Hematopoietic multipotent progenitor cell (in vitro differentiated cells): ENCODE measurements around the gene XYLT2. TPM values are rescaled to one million over a fixed set of nuclear protein-coding genes. Genes with fewer than 3 reads are reported as not detected.
A peak's percentile ranks its signal among the peaks of the same experiment; 100 is the strongest.

Experiments
- DNase-seq, 3 donors: peaks; one replicate each; pipeline ENCODE4 v3.0.0-alpha.2; 2011 to 2015; ENCODE audit warnings: low read depth in 2 of 3, low spot score in 2 of 3
- total RNA-seq: library from RNA; depleted of rRNA; stranded (reverse); fragments of >200 nt; gene quantifications from one replicate; pipeline ENCODE4 v1.2.3, GENCODE V29; 2012

Gene XYLT2
- total RNA-seq, 1 donor = 33.7 TPM

DNA sequence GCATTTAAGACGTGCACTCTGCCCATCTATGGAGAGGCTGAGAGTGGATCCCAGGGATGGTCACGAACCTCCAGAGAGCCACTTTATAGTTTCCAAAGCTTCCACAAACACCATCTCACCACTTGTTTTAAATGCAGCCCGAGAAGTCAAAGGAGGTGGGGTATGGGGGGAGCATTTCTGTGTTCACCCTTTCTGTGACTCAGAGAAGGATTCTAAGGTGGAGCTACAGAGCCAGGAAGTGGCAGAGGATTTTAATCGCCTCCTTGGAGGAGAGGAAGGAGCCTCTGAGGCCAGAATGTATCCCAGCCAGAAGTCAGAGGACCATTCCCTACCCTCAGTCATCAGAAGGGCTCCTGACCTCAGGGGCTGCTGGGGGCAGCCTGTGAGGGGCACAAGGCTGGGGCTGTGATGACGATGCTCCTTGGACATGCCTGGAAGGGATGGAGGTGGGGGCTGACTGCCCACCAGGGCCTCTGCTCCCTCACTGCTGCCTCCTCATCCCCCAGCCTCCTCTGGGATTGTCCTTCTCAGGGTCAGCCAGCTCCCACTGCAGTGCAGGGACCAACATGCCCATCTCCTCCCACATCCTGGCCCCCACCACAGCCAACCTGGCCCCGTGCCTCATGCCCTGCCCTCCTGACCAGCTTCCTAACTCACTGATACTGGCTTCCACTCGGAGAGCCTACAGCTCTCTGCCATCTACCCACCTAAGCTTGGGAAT is 2.8 kb downstream of the XYLT2 start:
- DNase-seq = no peak

DNA sequence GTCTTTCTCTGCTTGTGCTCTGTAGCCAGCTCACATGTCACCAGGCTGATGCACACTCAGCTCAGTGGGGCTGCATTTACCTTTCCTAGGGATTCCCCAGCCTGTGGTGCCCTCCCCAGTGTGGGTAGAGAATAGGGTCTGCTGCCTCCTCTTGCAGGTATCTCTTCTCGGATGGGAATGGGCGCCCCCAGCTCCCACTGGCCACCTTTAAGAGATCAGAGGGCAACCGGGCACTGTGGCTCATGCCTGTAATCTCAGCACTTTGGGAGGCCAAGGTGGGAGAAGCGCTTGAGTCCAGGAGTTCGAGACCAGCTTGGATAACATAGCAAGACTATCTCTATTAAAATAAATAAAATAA is 3.3 kb downstream of the XYLT2 start:
- DNase-seq = no peak

DNA sequence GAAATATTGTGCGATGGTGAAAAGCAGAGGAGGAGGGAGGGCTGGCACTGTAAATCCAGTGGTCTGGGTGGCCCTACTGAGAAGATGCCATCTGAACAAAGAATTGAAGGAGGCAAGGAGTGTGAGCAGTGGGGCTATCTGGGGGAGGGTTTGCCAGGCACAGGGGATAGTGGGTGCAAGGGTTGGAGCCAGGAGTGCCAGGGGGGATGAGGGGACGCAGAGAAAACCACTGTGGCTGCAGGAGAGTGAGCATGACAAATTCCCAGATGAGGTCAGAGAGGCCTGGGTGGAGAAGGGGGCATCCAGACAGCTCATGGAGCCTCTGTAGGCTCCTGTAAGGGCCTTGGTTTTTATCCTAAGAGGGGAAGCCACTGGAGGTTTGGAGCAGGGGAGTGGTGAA is 4.8 kb downstream of the XYLT2 start:
- no peak for DNase-seq

DNA sequence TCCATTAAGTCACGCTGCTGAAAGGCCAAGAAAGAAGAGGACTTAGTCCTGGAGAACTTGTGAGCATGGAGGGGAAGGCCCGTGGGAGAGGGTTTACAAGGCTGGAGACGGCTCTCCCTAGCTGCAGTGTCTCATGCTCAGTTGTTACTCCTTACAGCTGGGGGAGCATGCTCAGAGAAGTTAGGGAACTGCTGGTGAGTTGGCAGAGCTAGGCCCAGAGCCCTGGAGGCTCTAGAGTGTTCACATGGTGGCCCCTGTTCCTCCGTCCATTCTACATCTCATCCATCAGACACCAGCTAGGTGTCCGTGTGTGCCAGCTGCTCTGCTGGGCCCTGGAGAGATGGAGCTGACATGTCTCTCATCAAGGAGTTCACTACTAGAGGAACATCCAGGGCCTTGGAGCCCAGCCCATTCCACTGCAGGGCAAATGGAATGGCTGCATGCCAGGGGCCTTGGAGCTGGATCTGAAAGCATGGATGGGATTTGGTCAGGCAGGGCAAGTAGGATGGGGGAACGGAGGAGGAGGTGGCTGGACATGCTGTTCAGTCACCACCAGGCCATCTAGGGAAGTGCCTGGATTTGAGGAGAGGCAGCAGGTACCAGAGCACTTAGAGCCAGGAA is 6.3 kb downstream of the XYLT2 start:
- DNase-seq = no peak

DNA sequence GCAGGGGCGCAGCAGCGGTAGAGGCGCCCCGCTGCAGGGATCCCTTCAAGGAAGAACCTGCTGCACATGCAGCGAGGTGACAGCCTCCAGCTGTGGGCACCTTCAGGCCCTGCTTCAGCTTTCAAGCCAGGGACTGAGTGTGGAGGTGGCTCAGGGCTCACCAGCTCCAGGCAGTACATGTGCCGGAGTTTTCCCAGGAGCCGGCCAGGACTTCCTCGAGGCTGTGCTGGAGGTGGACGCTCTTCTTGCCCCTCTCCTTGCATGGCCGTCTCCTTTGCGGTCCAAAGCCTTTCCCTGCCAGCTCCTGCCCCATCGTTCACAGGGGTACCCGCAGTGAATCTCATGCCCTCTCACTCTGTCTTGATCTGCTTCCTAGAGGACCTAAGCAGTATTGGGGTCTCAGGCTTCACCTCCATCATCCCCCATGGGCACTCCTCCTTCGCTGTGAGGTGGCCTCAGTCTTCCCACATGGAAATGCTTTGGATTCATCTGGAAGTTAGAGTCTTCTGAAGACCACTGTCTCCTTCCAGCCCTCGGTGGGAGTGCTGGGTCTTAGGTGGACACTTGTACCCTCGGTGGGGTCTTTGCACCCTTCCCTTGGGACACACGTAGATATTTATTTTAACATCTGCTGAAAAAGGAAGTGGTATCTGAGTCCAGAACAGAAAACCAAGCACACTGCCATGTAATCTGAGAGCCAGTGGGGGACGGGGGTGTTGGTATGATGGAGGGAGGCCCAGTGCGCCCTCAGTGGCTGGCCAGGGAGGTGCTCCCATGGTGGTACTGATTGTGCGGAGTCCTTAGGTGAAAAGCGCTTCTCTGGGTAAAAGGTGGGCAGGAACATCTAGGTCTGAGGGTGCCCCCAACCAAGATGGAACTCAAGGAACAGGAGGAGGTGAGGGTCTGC is 7.0 kb downstream of the XYLT2 start:
- no peak for DNase-seq

DNA sequence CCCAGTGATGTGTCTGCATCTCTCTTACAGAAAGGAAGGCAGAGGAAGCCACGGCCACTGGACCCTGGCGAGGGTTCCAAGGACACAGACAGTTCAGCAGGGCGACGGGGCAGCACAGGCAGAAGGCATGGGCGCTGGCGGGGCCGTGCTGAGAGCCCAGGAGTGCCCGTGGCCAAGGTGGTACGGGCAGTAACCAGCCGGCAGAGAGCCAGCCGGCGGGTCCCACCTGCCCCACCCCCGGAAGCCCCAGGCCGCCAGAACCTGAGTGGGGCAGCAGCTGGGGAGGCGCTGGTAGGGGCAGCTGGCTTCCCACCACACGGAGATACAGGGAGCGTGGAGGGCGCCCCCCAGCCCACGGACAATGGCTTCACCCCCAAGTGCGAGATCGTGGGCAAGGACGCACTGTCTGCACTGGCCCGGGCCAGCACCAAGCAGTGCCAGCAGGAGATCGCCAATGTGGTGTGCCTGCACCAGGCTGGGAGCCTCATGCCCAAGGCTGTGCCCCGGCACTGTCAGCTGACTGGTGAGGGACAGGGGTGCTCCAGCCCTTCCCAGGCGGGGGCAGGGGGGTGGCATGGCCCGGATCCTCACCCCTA is 7.8 kb downstream of the XYLT2 start:
- DNase-seq = no peak

DNA sequence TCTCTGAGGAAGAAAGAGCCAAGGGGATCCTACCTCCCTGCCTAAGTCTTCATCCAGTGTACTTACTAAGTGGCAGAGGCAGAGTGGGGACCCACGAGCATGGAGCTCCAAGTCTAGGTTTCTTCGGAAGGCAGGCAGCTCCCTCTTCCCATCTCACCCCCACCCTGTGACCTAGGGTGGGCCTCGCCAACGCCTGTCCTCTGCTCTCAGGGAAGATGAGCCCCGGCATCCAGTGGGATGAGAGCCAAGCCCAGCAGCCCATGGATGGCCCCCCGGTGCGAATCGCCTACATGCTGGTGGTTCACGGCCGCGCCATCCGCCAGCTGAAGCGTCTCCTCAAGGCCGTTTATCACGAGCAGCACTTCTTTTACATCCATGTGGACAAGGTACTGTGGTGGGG is 8.3 kb downstream of the XYLT2 start:
- no peak for DNase-seq

DNA sequence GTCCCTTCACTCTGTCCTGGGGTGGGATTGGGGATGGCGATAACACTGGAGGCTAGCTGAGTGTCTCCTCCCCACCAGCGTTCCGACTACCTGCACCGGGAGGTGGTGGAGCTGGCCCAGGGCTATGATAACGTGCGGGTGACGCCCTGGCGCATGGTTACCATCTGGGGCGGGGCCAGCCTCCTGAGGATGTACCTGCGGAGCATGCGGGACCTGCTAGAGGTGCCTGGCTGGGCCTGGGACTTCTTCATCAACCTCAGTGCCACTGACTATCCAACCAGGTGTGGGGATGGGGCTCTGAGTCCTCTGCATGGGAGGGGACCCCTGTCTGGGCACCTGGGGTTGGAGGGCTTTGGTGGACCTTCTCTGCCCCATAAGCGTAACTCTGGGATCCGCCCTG is 8.8 kb downstream of the XYLT2 start:
- no peak for DNase-seq

DNA sequence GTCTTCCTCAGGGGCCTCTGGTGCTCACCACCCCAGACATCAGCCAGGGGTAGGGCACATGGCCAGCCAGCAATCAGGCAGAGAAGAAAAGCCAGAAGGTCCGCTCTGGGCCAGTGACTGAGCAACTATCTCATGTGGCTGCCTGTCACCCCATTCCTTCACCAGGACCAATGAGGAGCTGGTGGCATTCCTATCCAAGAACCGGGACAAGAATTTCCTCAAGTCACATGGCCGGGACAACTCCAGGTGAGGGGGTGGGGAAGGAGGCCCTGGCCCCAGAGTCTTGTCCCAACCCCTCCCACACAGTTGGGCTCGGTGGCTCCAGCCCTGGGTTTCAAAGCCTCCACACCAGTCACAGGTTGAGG is 9.4 kb downstream of the XYLT2 start:
- no peak for DNase-seq

DNA sequence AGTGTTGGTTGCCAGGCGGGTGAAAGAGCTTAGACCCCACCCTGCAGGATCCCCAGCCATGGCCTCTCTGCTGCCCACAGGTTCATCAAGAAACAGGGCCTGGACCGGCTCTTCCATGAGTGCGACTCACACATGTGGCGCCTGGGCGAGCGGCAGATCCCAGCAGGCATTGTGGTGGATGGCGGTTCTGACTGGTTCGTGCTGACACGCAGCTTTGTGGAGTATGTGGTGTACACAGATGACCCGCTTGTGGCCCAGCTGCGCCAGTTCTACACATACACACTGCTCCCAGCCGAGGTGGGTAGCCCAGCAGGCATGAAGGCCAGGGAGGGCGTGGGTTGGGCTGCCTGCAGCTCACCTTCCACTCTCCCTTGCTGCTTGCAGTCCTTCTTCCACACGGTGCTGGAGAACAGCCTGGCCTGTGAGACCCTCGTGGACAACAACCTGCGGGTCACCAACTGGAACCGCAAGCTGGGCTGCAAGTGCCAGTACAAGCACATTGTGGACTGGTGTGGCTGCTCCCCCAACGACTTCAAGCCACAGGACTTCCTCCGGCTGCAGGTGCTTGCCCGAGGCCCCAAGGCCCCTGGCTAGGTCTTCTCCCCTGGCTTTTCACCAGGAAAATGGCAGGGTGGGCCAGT is 9.9 kb downstream of the XYLT2 start:
- DNase-seq = no peak

DNA sequence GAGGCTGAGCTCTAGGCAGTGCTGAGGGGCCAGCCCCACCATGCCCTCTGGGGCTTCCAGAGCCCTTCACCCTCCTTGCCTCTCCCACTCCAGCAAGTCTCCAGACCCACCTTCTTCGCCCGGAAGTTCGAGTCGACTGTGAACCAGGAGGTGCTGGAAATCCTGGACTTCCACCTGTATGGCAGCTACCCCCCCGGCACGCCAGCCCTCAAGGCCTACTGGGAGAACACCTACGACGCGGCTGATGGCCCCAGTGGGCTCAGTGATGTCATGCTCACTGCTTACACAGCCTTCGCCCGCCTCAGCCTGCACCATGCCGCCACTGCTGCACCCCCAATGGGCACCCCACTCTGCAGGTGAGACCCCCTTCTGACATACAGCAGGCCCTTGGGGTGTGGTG is 10.5 kb downstream of the XYLT2 start:
- no peak for DNase-seq

DNA sequence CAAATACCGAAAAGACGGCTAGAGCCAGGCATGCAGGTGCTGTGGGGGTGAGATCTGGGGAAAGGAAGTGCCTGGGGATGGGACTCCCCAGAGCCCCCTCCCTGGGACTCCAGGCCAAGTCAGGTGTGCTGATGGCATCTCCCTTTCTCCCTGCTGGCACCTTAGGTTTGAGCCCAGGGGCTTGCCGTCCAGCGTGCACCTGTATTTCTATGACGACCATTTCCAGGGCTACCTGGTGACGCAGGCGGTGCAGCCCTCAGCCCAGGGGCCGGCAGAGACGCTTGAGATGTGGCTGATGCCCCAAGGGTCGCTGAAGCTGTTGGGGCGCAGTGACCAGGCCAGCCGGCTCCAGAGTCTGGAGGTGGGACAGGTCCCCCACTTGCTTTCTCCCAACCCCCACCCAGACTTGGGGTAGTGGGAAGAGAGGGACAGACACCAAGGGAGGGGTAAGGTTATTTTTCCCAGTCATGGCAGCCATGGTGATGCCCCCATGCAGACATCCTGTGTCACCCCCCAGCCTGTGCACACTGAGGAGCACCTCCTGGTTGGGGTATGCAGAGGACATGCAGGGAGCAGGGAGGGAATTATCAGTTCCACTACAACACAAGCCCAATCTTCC is 11.1 kb downstream of the XYLT2 start:
- no peak for DNase-seq

DNA sequence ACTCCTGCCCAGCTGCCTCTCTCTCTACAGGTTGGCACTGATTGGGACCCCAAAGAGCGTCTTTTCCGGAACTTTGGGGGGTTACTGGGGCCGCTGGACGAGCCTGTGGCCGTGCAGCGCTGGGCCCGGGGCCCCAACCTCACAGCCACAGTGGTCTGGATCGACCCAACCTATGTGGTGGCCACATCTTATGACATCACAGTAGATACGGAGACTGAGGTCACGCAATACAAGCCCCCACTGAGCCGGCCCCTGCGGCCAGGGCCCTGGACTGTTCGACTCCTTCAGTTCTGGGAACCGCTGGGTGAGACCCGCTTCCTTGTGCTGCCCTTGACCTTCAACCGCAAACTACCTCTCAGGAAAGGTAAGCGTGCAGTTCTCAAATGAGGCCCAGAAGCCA is 12.3 kb downstream of the XYLT2 start:
- no peak for DNase-seq

DNA sequence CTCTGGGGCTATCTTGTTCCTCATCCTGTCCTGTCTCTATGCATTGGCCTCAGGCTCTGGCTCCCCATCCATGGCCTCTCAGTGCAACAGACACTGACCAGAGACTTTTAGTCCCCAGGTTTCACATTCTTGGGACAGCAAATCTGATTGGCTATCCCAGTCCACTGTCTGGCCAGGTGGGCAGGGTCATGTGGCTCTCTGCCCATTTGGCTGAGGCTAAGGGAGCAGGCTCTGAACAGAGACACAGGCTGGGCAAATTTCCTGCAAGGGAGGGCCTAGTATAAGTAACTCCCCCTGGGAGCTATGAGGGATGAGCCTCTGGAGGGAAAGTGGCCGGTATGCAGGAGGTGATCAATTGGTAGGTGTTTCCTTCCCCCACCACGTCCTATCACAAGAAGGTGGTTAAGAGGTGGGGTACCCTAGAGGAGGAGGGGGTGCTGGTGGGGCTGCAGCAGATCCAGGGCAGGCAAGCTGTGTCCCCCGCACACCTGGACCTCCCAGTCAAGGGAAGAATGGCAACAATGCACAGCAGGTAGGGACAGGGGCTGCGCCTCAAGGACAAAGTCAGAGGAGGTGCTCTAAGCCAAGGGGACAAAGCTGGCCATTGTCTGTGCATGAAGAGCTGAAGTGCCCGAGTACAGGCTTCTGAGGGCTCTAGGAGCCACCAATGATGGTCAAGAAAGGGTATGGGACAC is 13.2 kb downstream of the XYLT2 start:
- no peak for DNase-seq

DNA sequence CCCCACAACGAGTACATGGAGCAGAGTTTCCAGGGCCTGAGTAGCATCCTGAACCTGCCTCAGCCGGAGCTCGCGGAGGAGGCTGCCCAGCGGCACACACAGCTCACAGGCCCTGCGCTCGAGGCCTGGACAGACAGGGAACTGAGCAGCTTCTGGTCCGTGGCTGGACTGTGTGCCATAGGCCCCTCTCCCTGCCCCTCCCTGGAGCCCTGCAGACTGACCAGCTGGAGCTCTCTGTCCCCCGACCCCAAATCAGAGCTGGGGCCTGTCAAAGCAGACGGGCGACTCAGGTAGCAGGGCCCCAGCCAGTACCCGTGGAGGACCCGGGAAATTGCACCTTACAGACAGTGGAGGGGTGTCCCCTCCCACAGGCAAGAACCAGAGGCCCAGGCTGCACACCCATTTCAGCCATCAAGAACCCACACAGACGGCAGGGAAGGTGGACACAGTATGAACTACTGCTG is 14.1 kb downstream of the XYLT2 start:
- DNase-seq = no peak

DNA sequence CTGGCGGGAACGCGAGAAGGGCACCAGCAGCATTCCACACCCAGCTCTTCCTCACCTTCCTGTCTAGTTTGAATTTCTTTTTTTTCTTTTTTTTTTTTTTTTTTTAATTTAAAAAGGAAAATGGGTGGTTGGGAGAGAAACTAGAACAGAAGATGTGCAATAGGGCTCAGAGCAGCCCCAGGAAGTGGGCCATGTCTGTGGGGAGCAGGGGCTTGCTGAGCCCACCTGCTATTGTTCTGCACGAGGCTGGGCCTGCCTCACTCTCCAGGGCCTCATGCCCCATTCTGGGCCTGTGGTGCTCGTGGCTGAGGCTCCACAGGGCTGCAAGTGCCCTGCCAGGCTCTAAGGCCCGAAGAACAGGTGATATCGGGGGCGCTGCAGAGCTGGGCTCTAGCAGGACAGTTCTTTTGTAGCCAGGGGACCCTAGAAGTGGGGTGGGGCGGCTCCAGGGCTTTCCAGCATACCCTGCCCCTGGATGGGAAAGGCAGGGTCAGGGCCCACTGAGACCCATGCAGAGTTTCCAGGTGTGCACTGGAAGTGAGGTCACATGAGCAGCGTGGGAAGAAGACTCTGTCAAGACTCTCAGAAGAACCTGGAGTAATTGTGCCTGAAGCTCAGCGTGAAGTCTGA is 14.7 kb downstream of the XYLT2 start:
- no peak for DNase-seq

DNA sequence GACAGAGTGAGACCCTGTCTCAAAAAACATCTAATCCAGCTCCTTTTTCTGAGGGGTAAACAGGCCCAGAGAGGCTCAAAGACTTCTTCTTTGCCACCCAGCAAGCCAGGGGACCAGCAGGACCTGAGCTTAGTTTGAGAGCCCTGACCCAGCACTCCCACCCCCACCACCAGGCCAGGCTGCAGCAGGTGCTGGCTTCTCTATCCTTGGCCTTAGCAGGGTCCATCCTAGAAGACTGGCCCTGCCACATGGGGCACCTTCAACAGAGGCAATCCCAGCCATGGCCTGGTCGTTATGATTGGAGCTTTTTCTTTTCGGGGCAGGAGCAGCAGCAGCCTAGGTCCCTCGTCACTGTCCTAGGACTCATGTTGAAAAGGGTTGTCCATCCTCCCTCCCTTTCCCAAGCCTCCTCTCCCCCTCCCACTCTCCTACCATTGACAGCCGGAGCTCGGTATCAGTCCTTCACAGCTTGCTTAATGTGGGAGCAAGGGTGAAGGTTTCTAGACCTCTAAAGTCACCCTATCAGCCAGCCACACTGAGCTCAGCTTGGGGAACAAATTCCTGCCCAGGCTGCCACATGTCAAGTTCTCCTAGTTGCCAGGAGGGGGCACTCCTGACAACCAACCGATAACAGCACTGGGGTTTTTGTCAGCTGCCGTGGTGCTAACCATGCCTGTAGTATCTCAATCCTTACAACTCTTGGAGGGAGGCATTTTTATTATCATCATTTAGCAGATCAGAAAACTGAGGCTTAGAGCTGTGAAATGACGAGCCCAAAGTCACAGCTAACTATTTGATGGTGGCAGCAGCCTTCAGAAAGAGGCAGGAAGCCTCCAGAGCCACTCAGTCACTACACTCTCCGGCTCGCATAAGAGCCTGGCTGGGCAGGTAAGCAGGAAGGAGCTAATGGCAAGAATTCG is 15.9 kb downstream of the XYLT2 start:
- DNase-seq = peak in 2 of 3 donors; percentile 62 to 80

DNA sequence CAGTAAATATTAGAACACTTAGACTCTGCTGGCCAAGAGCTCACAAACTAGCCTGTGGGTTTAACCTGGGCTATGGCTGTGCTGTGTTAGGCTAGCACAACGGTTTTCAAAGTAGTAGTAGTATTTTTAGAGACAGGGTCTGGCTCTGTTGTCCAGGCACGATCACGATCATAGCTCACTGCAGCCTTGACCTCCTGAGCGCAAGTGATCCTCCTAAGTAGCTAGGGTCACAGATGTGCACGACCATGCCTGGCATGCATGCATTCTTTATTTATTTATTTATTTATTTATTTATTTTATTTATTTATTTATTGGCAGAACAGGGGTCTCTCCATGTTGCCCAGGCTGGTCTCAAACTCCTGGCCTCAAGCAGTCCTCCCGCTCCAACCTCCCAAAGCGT is 16.7 kb downstream of the XYLT2 start:
- no peak for DNase-seq
